ENCODE results near the gene PROSER2.

PROSER2 gene

DNA sequence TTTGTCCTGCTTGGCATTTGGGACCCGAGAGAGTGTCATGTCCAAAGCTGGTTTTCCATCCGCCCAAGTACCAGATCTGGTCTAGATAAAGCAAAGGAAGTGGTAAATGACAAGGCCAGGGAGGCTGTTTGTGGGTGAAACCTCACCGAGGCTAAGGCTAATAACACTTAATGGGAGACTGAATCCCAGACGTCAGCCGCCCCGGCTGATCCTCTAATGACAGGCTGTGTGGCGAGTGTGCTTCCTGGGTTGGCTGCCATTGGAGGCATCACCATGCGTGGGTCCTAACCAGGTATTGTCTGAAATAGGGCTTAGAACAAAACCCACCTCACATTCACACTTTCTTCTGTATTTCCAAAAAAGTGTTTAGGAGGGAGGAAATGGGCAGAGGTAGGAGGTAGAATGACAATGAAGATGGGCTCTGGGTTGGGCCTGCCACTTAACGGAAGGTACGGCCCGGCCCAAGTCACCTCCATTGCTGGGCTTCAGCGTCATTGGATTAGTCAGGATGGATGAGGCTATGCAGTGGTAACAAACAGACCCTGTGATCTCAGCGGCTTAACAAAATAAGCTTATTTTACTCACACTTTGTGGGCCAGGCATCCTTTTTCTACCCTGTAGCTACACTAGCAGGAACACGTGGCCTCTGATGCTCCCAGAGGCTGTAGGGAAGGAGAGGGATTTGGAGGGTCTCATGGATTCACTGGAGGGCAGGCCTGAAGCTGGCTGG lies 59.7 kb downstream of the PROSER2 start:
- TF ChIP-seq, protein P1, sequence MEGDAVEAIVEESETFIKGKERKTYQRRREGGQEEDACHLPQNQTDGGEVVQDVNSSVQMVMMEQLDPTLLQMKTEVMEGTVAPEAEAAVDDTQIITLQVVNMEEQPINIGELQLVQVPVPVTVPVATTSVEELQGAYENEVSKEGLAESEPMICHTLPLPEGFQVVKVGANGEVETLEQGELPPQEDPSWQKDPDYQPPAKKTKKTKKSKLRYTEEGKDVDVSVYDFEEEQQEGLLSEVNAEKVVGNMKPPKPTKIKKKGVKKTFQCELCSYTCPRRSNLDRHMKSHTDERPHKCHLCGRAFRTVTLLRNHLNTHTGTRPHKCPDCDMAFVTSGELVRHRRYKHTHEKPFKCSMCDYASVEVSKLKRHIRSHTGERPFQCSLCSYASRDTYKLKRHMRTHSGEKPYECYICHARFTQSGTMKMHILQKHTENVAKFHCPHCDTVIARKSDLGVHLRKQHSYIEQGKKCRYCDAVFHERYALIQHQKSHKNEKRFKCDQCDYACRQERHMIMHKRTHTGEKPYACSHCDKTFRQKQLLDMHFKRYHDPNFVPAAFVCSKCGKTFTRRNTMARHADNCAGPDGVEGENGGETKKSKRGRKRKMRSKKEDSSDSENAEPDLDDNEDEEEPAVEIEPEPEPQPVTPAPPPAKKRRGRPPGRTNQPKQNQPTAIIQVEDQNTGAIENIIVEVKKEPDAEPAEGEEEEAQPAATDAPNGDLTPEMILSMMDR (IDR thresholded peaks at IDR 0.05), result no peak
- H3K36me3 ChIP-seq, result no peaks in the 10 kb centered on the region
- H3K4me3 ChIP-seq (ENCODE audit: low read depth in 1 of 2, low read length in 1 of 2), result no peak overlapping the region
- no peak overlapping the region for H3K27ac ChIP-seq
- no peaks in the 10 kb centered on the region for H3K27me3 ChIP-seq
- H3K4me1 ChIP-seq (ENCODE audit: control insufficient read depth in 1 of 2, insufficient read depth in 1 of 2, low read depth in 1 of 2, low read length in 1 of 2), result no peaks in the 10 kb centered on the region
- no peaks in the 10 kb centered on the region for H3K9me3 ChIP-seq

DNA sequence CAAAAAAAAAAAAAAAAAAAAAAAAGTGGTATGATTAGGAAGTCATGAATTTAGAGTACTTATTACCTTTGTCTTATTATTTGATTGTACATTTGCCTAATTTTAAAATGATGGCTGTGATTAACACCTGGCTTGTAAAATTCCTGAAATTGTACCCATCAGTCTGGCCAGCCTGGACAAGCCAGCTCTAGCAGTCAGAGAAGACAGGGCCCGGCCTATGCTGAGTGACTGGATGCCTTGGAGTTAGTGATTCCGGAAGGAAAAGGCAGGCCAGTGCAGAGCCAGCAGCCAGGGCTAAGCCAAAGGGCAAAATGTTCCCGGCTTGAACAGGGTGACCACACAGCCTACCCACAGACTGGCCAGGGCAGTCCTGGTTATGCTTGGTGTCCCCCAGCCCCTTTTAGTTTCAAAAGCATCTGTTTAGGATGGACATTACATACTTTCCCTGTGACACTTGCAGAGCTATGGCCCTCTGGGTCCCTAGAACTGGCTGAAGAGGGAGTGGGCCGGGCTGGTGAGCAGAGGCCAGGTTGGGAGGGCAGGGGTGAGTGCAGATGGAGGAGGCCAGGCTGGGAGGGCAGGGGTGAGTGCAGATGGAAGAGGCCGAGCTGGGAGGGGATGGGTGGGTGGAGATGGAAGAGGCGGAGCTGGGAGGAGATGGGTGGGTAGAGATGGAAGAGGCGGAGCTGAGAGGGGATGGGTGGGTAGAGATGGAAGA lies 61.7 kb downstream of the PROSER2 start:
- H3K4me3 ChIP-seq (ENCODE audit: low read depth in 1 of 2, low read length in 1 of 2), result no peak overlapping the region
- H3K4me1 ChIP-seq (ENCODE audit: control insufficient read depth in 1 of 2, insufficient read depth in 1 of 2, low read depth in 1 of 2, low read length in 1 of 2), result no peaks in the 10 kb centered on the region
- H3K36me3 ChIP-seq, result no peaks in the 10 kb centered on the region
- no peaks in the 10 kb centered on the region for H3K9me3 ChIP-seq
- H3K27me3 ChIP-seq, result no peaks in the 10 kb centered on the region
- TF ChIP-seq, protein P1 (IDR thresholded peaks at IDR 0.05), result no peak
- no peak overlapping the region for H3K27ac ChIP-seq

DNA sequence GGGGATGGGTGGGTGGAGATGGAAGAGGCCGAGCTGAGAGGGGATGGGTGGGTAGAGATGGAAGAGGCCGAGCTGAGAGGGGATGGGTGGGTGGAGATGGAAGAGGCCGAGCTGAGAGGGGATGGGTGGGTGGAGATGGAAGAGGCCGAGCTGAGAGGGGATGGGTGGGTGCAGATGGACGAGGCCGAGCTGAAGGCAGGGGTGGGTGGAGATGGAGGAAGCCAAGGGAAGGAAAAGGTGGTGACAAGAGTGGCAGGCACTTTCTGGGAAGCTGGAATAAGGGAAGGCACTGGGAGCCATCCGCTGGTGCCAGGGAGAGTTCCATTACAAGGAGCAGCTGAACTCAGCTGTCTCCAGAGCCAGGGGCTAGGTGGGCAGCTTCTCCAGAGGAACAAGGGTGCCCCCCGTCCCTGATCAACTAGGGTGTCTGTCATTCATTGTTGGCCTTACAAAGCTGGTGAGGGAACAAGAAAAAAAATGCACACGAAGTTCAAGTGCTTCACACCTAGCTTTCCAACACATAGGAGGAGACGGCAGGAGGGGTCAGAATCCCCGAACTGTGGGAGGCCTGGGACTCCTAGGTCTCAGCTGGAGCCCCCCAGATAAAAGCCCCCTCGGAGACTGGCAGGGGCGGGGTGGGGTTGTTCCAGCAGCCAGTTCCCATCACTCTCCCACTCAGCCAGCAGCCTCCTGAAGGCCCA lies 62.4 kb downstream of the PROSER2 start:
- no peak overlapping the region for H3K27ac ChIP-seq
- H3K4me1 ChIP-seq (ENCODE audit: control insufficient read depth in 1 of 2, insufficient read depth in 1 of 2, low read depth in 1 of 2, low read length in 1 of 2), result no peaks in the 10 kb centered on the region
- no peaks in the 10 kb centered on the region for H3K36me3 ChIP-seq
- no peaks in the 10 kb centered on the region for H3K9me3 ChIP-seq
- H3K27me3 ChIP-seq, result no peaks in the 10 kb centered on the region
- H3K4me3 ChIP-seq (ENCODE audit: low read depth in 1 of 2, low read length in 1 of 2), result no peak overlapping the region
- TF ChIP-seq, protein P1 (IDR thresholded peaks at IDR 0.05), result no peak

DNA sequence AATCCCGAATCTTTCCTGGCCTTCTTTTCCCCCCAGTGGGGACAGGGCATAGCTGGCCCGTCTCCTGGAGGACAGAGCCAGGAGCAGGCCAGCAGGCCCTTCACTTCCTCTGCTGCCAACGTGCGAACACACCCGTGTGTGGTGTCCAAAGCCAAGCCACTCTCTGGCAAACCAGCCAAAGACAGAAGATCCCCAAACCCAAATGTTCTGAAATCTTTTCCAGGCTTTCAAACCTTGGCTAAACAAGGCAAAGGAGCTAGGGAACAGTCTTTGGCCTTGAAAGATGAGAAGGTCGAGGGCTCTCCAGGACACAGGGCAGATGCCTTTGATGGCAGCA lies 63.0 kb downstream of the PROSER2 start:
- Histone ChIP-seq H3K4me1 (ENCODE audit: control insufficient read depth in 1 of 2, insufficient read depth in 1 of 2, low read depth in 1 of 2, low read length in 1 of 2) (no peaks in the 10 kb centered on the region), H3K9me3 (no peaks in the 10 kb centered on the region), H3K27ac (no peak overlapping the region), H3K4me3 (ENCODE audit: low read depth in 1 of 2, low read length in 1 of 2) (no peak overlapping the region), H3K27me3 (no peaks in the 10 kb centered on the region), H3K36me3 (no peaks in the 10 kb centered on the region)
- TF ChIP-seq, protein P1 (IDR thresholded peaks at IDR 0.05), result no peak

DNA sequence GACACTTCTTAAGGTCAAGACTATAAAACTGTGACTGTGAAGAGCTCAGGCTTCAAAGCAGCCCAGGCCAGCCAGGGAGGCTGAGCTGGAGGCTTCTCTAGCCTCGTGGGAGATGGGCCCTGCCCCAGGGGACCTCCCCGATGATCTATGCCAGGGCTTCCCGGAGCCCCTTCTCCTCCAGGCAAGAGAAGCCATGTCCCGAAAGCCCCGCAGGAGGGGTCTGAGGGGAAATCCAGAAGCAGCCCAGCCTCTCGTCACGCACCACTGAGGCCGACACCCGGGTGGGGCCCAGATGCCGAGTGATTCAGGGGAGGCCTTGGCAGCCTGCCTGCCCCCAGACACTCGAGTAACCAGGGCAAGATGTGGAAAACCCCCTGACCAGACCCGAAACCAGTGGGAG lies 63.7 kb downstream of the PROSER2 start:
- Histone ChIP-seq H3K4me1 (ENCODE audit: control insufficient read depth in 1 of 2, insufficient read depth in 1 of 2, low read depth in 1 of 2, low read length in 1 of 2) (no peaks in the 10 kb centered on the region), H3K27me3 (no peaks in the 10 kb centered on the region), H3K9me3 (no peaks in the 10 kb centered on the region), H3K27ac (no peak overlapping the region), H3K4me3 (ENCODE audit: low read depth in 1 of 2, low read length in 1 of 2) (no peak overlapping the region), H3K36me3 (no peaks in the 10 kb centered on the region)
- TF ChIP-seq, protein P1 (IDR thresholded peaks at IDR 0.05), result no peak
